AG09309 (cell line): ENCODE results near the gene DNAH8.

Experiments
- DNase-seq: peaks from one replicate; pipeline ENCODE4 v3.0.0-alpha.2; 2010; ENCODE audit warnings: low read depth
- H3K4me3 ChIP-seq: 2 replicates; pipeline ENCODE4 v1.5.1; 2011; ENCODE audit warnings: mild to moderate bottlenecking, low read depth, low read length, moderate library complexity; ENCODE audit not compliant: control insufficient read depth
- TF ChIP-seq, protein P1 (sequence below): IDR thresholded peaks from 2 replicates; pipeline ENCODE4 v1.5.1; 2011; ENCODE audit warnings: mild to moderate bottlenecking, low read depth, low read length, inconsistent platforms; ENCODE audit not compliant: insufficient read depth, control insufficient read depth; ENCODE audit errors: missing control alignments

Gene DNAH8

DNA sequence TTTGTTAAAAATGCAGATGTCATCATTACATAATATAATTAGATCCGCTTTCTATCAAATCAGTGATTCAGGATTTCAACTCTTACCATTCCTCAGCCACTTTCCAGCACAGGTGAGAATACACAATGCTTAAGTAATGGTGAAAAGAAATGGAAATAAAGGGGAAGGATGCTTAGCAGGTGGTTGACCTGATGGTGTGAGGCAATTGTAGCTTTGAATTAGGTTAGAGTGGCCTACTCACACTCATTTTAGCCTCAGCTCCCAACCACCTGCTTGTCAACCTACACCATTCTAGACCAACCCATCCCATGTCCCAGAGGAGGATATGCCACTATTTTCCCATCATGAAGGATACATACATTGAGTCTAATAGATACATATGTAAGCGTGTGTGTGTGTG is 138.1 kb downstream of the DNAH8 start:
- DNase-seq = no peak
- no peak overlapping the region for H3K4me3 ChIP-seq
- TF ChIP-seq, protein P1, sequence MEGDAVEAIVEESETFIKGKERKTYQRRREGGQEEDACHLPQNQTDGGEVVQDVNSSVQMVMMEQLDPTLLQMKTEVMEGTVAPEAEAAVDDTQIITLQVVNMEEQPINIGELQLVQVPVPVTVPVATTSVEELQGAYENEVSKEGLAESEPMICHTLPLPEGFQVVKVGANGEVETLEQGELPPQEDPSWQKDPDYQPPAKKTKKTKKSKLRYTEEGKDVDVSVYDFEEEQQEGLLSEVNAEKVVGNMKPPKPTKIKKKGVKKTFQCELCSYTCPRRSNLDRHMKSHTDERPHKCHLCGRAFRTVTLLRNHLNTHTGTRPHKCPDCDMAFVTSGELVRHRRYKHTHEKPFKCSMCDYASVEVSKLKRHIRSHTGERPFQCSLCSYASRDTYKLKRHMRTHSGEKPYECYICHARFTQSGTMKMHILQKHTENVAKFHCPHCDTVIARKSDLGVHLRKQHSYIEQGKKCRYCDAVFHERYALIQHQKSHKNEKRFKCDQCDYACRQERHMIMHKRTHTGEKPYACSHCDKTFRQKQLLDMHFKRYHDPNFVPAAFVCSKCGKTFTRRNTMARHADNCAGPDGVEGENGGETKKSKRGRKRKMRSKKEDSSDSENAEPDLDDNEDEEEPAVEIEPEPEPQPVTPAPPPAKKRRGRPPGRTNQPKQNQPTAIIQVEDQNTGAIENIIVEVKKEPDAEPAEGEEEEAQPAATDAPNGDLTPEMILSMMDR = no peak

DNA sequence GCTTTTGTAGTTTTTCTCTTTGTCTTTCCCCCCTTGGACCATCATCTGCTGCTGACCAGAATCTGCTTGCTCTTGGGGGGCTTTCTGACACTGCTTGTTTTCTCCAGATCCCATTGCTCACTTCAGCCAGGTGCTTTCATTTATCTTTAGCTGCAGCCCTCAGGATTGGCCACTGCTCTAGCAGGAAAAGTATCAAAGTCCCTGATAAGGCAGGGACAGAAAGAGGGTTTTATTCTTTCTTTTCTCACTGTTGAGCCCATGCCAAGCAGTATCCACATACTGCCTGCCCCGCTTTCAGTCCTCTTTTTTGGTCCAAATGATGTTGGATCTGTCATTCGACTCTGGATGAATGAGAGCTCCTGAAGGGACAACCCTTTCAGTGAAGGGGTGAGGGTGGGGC is 141.4 kb downstream of the DNAH8 start:
- DNase-seq = no peak
- H3K4me3 ChIP-seq = no peak overlapping the region
- TF ChIP-seq, protein P1 = no peak

DNA sequence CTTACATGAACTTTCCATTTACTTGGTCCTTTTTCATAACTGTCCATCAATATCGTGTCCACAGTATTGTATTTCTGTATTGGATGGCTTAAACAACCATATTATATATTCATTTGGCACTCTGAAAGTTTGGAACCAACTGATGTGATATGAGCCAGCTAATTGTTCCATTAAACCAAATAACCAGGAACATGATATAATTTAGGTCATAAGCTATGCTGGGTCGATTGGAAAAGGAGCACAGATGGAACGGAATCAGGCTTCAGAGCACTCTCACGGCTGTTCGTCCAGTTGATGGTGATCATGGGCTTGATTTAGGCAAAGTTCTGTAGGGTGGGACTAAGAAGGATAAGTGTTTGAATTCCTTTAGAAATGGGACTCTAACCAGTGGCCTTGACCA is 142.7 kb downstream of the DNAH8 start:
- DNase-seq = no peak
- TF ChIP-seq, protein P1 = no peak
- H3K4me3 ChIP-seq = no peak overlapping the region

DNA sequence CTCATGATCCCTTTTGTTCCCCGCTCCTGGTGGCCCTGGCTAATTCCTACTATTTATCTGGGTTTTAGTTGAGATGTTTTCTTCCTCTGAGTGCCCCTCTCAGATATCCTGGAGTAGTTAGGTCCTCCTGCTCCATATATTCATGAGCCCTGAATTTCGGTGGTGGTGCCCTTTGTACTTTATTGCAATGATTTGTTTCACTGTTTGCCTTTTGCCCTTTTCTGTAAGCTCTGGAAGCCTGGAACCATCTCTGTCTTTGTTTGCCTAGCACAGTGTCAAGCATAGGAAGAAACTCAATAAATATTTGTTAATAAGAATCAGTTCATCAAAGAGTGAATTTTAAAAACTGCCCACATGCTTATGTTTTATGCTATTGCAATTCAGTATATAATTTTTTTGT is 144.9 kb downstream of the DNAH8 start:
- TF ChIP-seq, protein P1 = no peak
- DNase-seq = no peak
- no peak overlapping the region for H3K4me3 ChIP-seq

DNA sequence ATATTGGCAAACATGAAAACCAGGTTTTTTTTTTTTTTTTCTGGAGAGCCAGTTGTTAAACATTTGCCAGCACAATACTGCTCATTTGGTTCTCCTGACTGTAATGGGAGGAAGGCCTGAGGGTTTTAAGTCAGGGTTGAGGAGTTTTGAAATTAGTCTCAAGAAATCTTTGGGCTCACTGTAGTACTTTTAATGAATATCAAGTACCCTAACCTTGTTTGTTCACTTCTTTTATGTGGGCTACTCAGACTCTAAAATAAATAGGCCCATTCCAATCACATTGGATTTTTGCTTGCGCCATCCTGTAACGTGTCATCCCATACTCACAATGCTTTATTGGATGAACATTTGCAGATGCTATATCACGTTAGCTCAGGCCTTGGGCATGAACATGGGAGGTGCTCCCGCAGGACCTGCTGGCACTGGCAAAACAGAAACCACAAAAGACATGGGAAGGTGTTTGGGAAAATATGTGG is 146.9 kb downstream of the DNAH8 start:
- H3K4me3 ChIP-seq = no peak overlapping the region
- DNase-seq = no peak
- TF ChIP-seq, protein P1 = no peak

GRCh38 chr6:38865521-38866174 is 150.5 kb downstream of the DNAH8 start:
- H3K4me3 ChIP-seq = no peak overlapping the region
- TF ChIP-seq, protein P1 = no peak
- no peak for DNase-seq
